K562 (cell line): ENCODE measurements around the gene CC2D1A. TPM values are rescaled to one million over a fixed set of nuclear protein-coding genes. Genes with fewer than 3 reads are reported as not detected.
A peak's percentile ranks its signal among the peaks of the same experiment; 100 is the strongest.

ENCODE experiments used
- ATAC-seq: fragments of 200-7000 bp; cut with Tn5 transposase; 3 replicates; pipeline ENCODE4 v1.9.1; 2020; ENCODE audit warnings: moderate library complexity
- BruUV-seq: library from RNA; stranded (reverse); fragments of 400-500 nt; replicated peaks from 2 replicates; lab custom pipeline; 2021; lab: Mats Ljungman, UMichigan
- CTCF ChIA-PET: fragments of 300-600 bp; formaldehyde crosslinking; extraction: SDS; loops from one replicate; lab custom pipeline; 2021; ENCODE audit warnings: low intra/inter-chr PET ratio; lab: Yijun Ruan, JAX
- POLR2A ChIA-PET: fragments of 300-600, 350-650 bp; sonication (Branson Sonifier 250); formaldehyde crosslinking; extraction: SDS; loops from one replicate; lab custom pipeline; 2021; ENCODE audit warnings: antibody characterized with exemption, inconsistent platforms; lab: Yijun Ruan, JAX
- DNase-seq, 4 experiments: peaks; one replicate each; pipeline versions ENCODE4 v3.0.0 to v3.0.0-alpha.2; 2011 to 2018; ENCODE audit warnings: low spot score in 3 of 4, mixed read lengths in 3 of 4; ENCODE audit errors: extremely low read depth in 1 of 4
- FAIRE-seq: peaks from 2 replicates; lab custom pipeline; 2011; peaks lifted over from hg19 to GRCh38; lab: Jason Lieb, UNC
- H2AFZ ChIP-seq: 2 replicates; pipeline ENCODE4 v1.6.0; 2011; ENCODE audit warnings: low read depth, low read length, control low read depth, inconsistent platforms
- H3K27ac ChIP-seq: fragments of 200-600 bp; 3 replicates; pipeline ENCODE4 v1.8.0; 2011; ENCODE audit warnings: low read depth, mild to moderate bottlenecking, control low read depth, inconsistent platforms, low read length, moderate library complexity, mixed read lengths; ENCODE audit errors: extremely low read depth
- H3K27me3 ChIP-seq, 2 experiments: fragments of 300-600 bp in 1 of 2; 2 replicates in 1 of 2; 3 replicates in 1 of 2; pipeline versions ENCODE4 v1.6.0 to v1.8.0; 2011; ENCODE audit warnings: inconsistent platforms in 2 of 2, low read length in 2 of 2, mild to moderate bottlenecking in 1 of 2, mixed read lengths in 1 of 2, moderate library complexity in 1 of 2; ENCODE audit not compliant: control insufficient read depth in 2 of 2, insufficient read depth in 2 of 2
- H3K36me3 ChIP-seq: fragments of 300-600 bp; 3 replicates; pipeline ENCODE4 v1.8.0; 2011; ENCODE audit warnings: mild to moderate bottlenecking, low read length, inconsistent platforms; ENCODE audit not compliant: control insufficient read depth, insufficient read depth
- H3K4me1 ChIP-seq, 2 experiments: fragments of 200-600 bp in 1 of 2; replicated peaks in 1 of 2; 2 replicates in 1 of 2; 3 replicates in 1 of 2; pipeline versions ENCODE4 v1.5.1 to v1.8.0; 2011; ENCODE audit warnings: inconsistent platforms in 2 of 2, low read length in 2 of 2, mild to moderate bottlenecking in 1 of 2, mixed read lengths in 1 of 2, moderate library complexity in 1 of 2; ENCODE audit not compliant: control insufficient read depth in 2 of 2, insufficient read depth in 2 of 2
- H3K4me2 ChIP-seq: 2 replicates; pipeline ENCODE4 v1.6.1; 2011; ENCODE audit warnings: low read length, control low read depth, inconsistent platforms, mixed read lengths; ENCODE audit not compliant: insufficient read depth
- H3K4me3 ChIP-seq: fragments of 200-600 bp; sonication (generic), shearing (Covaris generic); 2 replicates; pipeline ENCODE4 v1.5.1; 2016; ENCODE audit warnings: control low read depth, inconsistent platforms
- H3K79me2 ChIP-seq: fragments of 200-600 bp; 3 replicates; pipeline ENCODE4 v1.8.0; 2011; ENCODE audit warnings: low read length, inconsistent platforms; ENCODE audit not compliant: control insufficient read depth, insufficient read depth
- H3K9ac ChIP-seq, 2 experiments: 2 replicates each; pipeline versions ENCODE4 v1.6.0 to v1.6.1; 2011; ENCODE audit warnings: low read depth in 2 of 2, low read length in 2 of 2, control low read depth in 1 of 2, inconsistent platforms in 1 of 2, mild to moderate bottlenecking in 1 of 2, mixed read lengths in 1 of 2; ENCODE audit not compliant: insufficient read depth in 1 of 2
- H3K9me1 ChIP-seq: one replicate; pipeline ENCODE4 v1.6.0; 2011; ENCODE audit warnings: inconsistent platforms, mild to moderate bottlenecking, low read length, moderate library complexity; ENCODE audit not compliant: control insufficient read depth, insufficient read depth
- H3K9me3 ChIP-seq: replicated peaks from 2 replicates; pipeline ENCODE4 v1.5.1; 2011; ENCODE audit warnings: low read depth, low read length, inconsistent platforms; ENCODE audit not compliant: control insufficient read depth, insufficient read depth
- H4K20me1 ChIP-seq: replicated peaks from 2 replicates; pipeline ENCODE4 v1.6.1; 2011; ENCODE audit warnings: low read length, inconsistent platforms, mixed read lengths; ENCODE audit not compliant: control insufficient read depth, insufficient read depth
- ARID3B ChIP-seq: fragments of 250-450 bp; sonication (Bioruptor Pico); IDR thresholded peaks from 2 replicates; pipeline ENCODE4 v1.4.0; 2020; ENCODE audit warnings: borderline replicate concordance
- HSF4 ChIP-seq: fragments of 250-450 bp; sonication (Bioruptor Pico); IDR thresholded peaks from 2 replicates; pipeline ENCODE4 v2.1.2; 2022; ENCODE audit warnings: mild to moderate bottlenecking, moderate library complexity, borderline replicate concordance
- TAF9B ChIP-seq: fragments of 450-650 bp; IDR thresholded peaks from 2 replicates; pipeline ENCODE4 v1.6.1; 2018; ENCODE audit warnings: mild to moderate bottlenecking; ENCODE audit not compliant: partially characterized antibody
- TRIM24 ChIP-seq, 2 experiments: fragments of 450-650 bp; IDR thresholded peaks; 2 replicates each; pipeline ENCODE4 v1.6.1; 2016
- WGBS: fragments of 100-300 bp; shearing (Covaris generic); methylation state at CpG from one replicate; pipeline ENCODE4 v1.1.6; 2016; ENCODE audit warnings: low coverage, mixed read lengths; ENCODE audit not compliant: insufficient coverage; ENCODE audit errors: missing lambda C conversion rate; 5-methylcytosine and 5-hydroxymethylcytosine counted together
- in situ Hi-C: fragments of 300-500 bp; cut with MboI; formaldehyde crosslinking; loops from 4 replicates; pipeline ENCODE4 v1.15.0; 2018; ENCODE audit warnings: inconsistent platforms, mixed read lengths
- intact Hi-C: fragments of 100-400 bp; cut with micrococcal nuclease; formaldehyde crosslinking; loops from 2 replicates; pipeline ENCODE4 v1.14.2; 2022
- polyA plus RNA-seq, 8 experiments: library from polyadenylated mRNA; depleted of rRNA in 4 of 8; stranded (reverse) in 5 of 8; unstranded in 3 of 8; fragments of >200 nt; fragmentation: Nextera tagmentation in 2 of 8; fragmentation: Illumina TruSeq in 1 of 8; extraction: Ambion mirVana in 2 of 8; extraction: Trizol in 1 of 8; gene quantifications; 2 replicates each; pipeline versions ENCODE4 v1.2.1 to v1.2.3, GENCODE V29; 2011 to 2014; ENCODE audit warnings: inconsistent platforms in 1 of 8, missing spikeins in 1 of 8
- total RNA-seq, 7 experiments: library from RNA; depleted of rRNA in 6 of 7; stranded (reverse); fragments of >200 nt in 6 of 7; fragmentation: Illumina TruSeq in 2 of 7; extraction: Trizol in 2 of 7; gene quantifications; 2 replicates each; pipeline versions ENCODE4 v1.2.1 to v1.2.3, GENCODE V29; 2011 to 2021; ENCODE audit warnings: low replicate concordance in 1 of 7

The CC2D1A gene
- total and polyA plus RNA-seq, 9 of the 15 experiments (the other 6 are each of a cell fraction or from before 2014, with no cell fraction given), result 0.32 to 31.0 (median 12.9) TPM

GRCh38 chr19:13978351-13979243, 72.6 kb downstream of the CC2D1A start:
- TF ChIP-seq TRIM24 (IDR thresholded peaks at IDR 0.05) (no peak), TAF9B (no peak), ARID3B (CRISPR knock-in tag) (no peak), HSF4 (no peak)
- peak overlapping the region in 1 of 2 experiments; percentile 71; a peak in 2 of 4 replicates for H3K9ac ChIP-seq
- H3K27ac ChIP-seq, result no peak overlapping the region
- H3K36me3 ChIP-seq, result peaks cover 49% of the 10 kb centered on the region; the same call in 2 of the 3 replicates
- intact Hi-C loops, result no loop called here
- H3K4me1 ChIP-seq, result peaks cover 0 to 49% of the 10 kb centered on the region in 2 experiments; a peak in 2 of 5 replicates
- POLR2A ChIA-PET, result interaction anchor here (0.5 to 1.3 kb wide), 6 partner anchors 11 to 39 kb away, joined by 3 read pairs; no protein-coding TSS in a partner anchor
- H2AFZ ChIP-seq, result no peak overlapping the region
- H3K4me2 ChIP-seq, result no peak overlapping the region
- H4K20me1 ChIP-seq, result no peaks in the 10 kb centered on the region
- no peaks in the 10 kb centered on the region for H3K27me3 ChIP-seq
- CTCF ChIA-PET, result no interaction called here
- no peaks in the 10 kb centered on the region for H3K9me1 ChIP-seq
- DNase-seq, result peak; percentile 39 to 85 (median 63)
- no TSS peak for BruUV-seq
- 93% methylated on average over 16 of the region's 74 CpGs for WGBS
- FAIRE-seq, result no peak
- no peaks in the 10 kb centered on the region for H3K9me3 ChIP-seq
- no peak overlapping the region for H3K4me3 ChIP-seq
- H3K79me2 ChIP-seq, result no peaks in the 10 kb centered on the region
- in situ Hi-C loops, result no loop called here
- peak; percentile 67 for ATAC-seq
